ENCODE data around the gene UGT1A8.

GRCh38 chr2:233760043-233760442, 142.6 kb downstream of the UGT1A8 start, which contains the start of gene UGT1A1:
- TF ChIP-seq PBX3 (IDR thresholded peaks at IDR 0.05) (no peak), MAX (IDR thresholded peaks at IDR 0.05; ENCODE audit: low read depth) (no peak), SIN3A (IDR thresholded peaks at IDR 0.05; ENCODE audit: borderline replicate concordance, low read depth, low read length) (no peak), CTCF (IDR thresholded peaks at IDR 0.05) (no peak), RFX5 (IDR thresholded peaks at IDR 0.05; ENCODE audit: low read length) (no peak), SMC3 (IDR thresholded peaks at IDR 0.05; ENCODE audit: low read depth, low read length) (no peak), EP300 (IDR thresholded peaks at IDR 0.05; ENCODE audit: borderline replicate concordance in 1 of 2, low read depth in 1 of 2, low read length in 1 of 2) (no peak), POLR2AphosphoS5 (IDR thresholded peaks at IDR 0.05; ENCODE audit: low read depth, low read length) (no peak)
- TF ChIP-seq, protein P1, sequence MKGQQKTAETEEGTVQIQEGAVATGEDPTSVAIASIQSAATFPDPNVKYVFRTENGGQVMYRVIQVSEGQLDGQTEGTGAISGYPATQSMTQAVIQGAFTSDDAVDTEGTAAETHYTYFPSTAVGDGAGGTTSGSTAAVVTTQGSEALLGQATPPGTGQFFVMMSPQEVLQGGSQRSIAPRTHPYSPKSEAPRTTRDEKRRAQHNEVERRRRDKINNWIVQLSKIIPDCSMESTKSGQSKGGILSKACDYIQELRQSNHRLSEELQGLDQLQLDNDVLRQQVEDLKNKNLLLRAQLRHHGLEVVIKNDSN (IDR thresholded peaks at IDR 0.05; ENCODE audit: borderline replicate concordance, low read depth): no peak
- TF ChIP-seq, protein P2, sequence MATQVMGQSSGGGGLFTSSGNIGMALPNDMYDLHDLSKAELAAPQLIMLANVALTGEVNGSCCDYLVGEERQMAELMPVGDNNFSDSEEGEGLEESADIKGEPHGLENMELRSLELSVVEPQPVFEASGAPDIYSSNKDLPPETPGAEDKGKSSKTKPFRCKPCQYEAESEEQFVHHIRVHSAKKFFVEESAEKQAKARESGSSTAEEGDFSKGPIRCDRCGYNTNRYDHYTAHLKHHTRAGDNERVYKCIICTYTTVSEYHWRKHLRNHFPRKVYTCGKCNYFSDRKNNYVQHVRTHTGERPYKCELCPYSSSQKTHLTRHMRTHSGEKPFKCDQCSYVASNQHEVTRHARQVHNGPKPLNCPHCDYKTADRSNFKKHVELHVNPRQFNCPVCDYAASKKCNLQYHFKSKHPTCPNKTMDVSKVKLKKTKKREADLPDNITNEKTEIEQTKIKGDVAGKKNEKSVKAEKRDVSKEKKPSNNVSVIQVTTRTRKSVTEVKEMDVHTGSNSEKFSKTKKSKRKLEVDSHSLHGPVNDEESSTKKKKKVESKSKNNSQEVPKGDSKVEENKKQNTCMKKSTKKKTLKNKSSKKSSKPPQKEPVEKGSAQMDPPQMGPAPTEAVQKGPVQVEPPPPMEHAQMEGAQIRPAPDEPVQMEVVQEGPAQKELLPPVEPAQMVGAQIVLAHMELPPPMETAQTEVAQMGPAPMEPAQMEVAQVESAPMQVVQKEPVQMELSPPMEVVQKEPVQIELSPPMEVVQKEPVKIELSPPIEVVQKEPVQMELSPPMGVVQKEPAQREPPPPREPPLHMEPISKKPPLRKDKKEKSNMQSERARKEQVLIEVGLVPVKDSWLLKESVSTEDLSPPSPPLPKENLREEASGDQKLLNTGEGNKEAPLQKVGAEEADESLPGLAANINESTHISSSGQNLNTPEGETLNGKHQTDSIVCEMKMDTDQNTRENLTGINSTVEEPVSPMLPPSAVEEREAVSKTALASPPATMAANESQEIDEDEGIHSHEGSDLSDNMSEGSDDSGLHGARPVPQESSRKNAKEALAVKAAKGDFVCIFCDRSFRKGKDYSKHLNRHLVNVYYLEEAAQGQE (IDR thresholded peaks at IDR 0.05; ENCODE audit: low read depth, low read length): no peak

All from SK-N-SH (cell line).